Measurements from ENCODE around the gene ATRNL1.

Gene ATRNL1, protein sequence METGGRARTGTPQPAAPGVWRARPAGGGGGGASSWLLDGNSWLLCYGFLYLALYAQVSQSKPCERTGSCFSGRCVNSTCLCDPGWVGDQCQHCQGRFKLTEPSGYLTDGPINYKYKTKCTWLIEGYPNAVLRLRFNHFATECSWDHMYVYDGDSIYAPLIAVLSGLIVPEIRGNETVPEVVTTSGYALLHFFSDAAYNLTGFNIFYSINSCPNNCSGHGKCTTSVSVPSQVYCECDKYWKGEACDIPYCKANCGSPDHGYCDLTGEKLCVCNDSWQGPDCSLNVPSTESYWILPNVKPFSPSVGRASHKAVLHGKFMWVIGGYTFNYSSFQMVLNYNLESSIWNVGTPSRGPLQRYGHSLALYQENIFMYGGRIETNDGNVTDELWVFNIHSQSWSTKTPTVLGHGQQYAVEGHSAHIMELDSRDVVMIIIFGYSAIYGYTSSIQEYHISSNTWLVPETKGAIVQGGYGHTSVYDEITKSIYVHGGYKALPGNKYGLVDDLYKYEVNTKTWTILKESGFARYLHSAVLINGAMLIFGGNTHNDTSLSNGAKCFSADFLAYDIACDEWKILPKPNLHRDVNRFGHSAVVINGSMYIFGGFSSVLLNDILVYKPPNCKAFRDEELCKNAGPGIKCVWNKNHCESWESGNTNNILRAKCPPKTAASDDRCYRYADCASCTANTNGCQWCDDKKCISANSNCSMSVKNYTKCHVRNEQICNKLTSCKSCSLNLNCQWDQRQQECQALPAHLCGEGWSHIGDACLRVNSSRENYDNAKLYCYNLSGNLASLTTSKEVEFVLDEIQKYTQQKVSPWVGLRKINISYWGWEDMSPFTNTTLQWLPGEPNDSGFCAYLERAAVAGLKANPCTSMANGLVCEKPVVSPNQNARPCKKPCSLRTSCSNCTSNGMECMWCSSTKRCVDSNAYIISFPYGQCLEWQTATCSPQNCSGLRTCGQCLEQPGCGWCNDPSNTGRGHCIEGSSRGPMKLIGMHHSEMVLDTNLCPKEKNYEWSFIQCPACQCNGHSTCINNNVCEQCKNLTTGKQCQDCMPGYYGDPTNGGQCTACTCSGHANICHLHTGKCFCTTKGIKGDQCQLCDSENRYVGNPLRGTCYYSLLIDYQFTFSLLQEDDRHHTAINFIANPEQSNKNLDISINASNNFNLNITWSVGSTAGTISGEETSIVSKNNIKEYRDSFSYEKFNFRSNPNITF (N-terminal part only)

DNA sequence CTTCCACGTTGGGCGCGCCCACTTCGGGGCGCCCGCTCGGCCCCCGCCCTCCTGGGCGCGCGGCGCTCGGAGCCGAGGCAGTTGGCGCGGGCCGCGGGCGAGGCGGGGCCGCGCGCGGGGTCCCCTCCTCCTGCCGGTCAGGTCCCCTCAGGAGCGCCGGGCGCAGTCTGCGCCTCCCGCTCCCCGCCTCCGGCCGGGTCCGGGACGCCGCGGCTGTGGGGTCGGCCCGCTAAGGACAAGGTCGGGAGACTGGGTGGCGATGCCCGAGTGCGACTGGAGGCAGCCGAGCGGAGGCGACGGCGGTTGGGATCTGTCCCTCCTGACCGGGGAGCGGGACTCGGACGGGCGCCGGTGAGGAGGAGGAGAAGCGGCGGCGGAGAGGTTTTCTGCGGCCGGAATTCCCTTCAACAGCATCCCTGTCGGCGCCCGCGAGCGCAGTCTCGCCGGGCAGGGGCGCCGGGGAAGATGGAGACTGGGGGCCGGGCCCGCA lies at the start of gene ATRNL1:
Gene ATRNL1 (plus strand): TSS at position 80 of the 490 bp plus-strand sequence. CDS start 386 bp downstream, at position 466.
- peak; percentile 55 for DNase-seq (ENCODE audit: low read depth, low spot score)

- DNase-seq (ENCODE audit: low read depth, low spot score): no peak
Observed at GRCh38 chr10:115043719-115044118, 49.4 kb upstream of the ATRNL1 start.

DNA sequence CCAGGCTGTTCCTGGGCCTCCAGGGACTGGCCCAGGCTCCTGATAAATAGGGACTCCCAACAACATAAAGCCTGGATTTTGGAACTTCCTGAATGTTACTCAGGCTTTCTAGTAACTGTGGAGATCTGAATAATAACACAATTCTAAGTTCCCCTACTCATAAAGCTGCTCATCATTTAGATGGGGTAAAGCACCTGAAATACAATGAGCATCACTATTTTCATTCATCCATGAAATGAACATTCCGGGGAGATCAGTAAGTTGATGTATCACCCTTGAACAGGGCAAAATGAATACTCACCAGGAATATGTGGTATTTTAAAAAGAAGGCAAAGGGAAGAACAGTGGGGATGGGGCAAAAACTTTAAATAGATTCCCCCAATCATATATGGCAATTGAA lies 48.3 kb upstream of the ATRNL1 start:
- DNase-seq (ENCODE audit: low read depth, low spot score): no peak

- no peak for DNase-seq (ENCODE audit: low read depth, low spot score)
Observed at GRCh38 chr10:115045499-115045898, 47.7 kb upstream of the ATRNL1 start.

GRCh38 chr10:115046686-115047236 lies 46.4 kb upstream of the ATRNL1 start:
- DNase-seq (ENCODE audit: low read depth, low spot score): no peak

GRCh38 chr10:115047705-115048104 lies 45.5 kb upstream of the ATRNL1 start:
- no peak for DNase-seq (ENCODE audit: low read depth, low spot score)

DNA sequence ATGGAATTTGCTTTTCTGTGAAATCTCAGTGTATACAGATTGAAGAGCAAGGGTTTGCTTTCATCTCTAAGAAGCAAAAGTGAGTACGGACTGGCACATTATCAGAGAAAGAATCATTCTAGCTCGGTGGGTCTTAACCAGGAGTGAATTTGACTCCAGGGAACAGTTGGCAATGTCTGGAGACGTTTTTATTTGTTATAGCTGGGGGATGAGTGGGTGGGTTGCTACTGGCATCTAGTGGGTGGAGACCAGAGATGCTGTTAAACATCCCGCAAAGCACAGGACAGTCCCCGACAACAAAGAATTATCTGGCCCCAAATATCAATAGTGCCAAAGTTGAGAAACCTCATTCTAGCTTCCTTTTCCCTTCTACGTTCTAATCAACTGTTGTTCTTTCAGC lies 43.8 kb upstream of the ATRNL1 start:
- DNase-seq (ENCODE audit: low read depth, low spot score): no peak

- DNase-seq (ENCODE audit: low read depth, low spot score): no peak
Observed at GRCh38 chr10:115049960-115050359, 43.2 kb upstream of the ATRNL1 start.

DNA sequence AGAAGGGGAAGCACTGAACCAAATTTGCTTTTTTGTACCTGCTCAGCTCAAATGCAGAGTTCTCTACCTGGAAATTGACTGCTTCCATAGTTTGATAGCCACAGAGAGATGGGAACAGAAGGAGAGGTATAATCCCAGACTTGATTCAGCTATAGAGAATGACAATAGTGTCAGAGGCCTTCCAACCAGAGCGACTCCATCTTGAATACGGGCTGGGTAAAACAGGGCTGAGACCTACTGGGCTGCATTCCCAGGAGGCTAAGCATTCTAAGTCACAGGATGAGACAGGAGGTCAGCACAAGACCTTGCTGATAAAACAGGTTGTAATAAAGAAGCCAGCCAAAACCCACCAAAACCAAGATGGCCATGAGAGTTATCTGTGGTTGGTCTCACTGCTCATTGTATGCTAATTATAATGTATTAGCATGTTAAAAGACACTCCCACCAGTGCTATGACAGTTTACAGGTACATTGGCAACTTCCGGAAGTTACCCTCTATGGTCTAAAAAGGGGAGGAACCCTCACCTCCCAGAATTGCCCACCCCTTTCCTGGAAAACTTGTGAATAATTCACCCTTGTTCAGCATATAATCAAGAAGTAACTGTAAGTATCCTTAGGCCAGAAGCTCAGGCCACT lies 42.7 kb upstream of the ATRNL1 start:
- peak; percentile 10 for DNase-seq (ENCODE audit: low read depth, low spot score)

DNA sequence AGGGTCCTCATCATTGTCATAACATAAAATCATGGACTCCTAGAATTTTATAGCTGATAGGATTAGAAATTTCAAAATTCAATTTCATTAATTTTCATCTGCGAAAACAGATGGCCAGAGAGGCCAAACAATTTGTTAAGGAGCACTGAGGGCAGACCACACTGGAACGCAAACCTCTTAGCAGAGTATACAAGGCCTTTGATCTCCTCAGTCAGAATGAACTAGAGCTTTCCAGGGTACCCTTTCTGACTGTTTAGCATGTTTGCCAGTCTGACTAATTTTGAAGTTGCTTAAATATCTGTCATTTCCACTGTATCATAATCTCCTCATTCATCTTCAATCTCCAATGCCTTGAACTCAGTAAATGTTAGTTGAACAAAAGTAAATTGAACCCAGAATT lies 41.9 kb upstream of the ATRNL1 start:
- DNase-seq (ENCODE audit: low read depth, low spot score): no peak

GRCh38 chr10:115052226-115052625 lies 40.9 kb upstream of the ATRNL1 start:
- DNase-seq (ENCODE audit: low read depth, low spot score): no peak

DNA sequence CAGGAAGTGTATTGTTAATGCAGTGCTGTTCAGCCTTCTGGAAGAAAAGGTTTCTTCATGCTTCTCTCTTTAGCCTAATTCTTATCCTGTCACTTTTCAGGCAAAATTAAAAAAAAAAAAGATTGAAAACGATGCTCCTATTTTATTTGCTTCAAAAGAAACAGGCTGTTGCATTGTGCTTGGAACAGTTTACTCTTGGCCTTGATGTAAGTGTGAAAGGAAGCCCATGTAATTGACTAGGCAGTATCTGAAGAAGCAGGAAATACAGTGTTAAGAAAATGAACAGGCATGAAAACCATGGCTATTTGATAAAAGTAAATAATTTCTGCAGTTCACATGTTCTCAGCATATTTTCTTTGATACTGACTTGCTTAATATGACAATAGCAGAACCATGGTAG lies 40.4 kb upstream of the ATRNL1 start:
- no peak for DNase-seq (ENCODE audit: low read depth, low spot score)

- DNase-seq (ENCODE audit: low read depth, low spot score): peak; percentile 50
Observed at GRCh38 chr10:115056186-115056585, 37.0 kb upstream of the ATRNL1 start.

DNA sequence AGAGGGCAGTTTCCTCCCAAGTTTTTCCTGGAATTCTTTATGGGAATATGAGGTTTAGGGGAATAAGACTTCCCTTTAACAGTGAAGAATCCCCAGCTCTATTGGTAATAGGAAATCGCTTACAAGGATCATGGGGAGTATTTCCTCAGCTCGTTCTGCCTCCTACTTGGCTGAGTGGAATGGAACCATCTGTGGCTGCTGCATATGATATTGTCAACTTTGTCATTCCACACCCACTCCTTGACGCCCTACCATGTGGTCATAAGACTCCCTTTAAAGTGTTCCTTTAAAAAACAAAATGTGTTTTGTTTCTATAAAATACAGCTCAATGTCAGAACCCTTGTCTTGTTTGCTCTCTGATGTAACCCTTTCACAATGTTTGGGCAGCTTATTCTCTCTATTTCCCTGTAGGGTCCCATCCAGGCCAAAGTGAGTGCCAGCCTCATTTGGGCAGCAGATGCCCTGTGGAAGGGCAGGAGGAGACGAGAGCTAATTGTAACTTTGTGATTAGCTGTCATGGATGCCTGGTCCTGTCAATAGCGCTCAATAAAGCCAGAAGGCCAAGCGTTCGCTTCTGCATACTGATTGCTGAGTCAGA lies 33.8 kb upstream of the ATRNL1 start:
- no peak for DNase-seq (ENCODE audit: low read depth, low spot score)

- DNase-seq (ENCODE audit: low read depth, low spot score): no peak
Observed at GRCh38 chr10:115063701-115064658, 29.2 kb upstream of the ATRNL1 start.

DNA sequence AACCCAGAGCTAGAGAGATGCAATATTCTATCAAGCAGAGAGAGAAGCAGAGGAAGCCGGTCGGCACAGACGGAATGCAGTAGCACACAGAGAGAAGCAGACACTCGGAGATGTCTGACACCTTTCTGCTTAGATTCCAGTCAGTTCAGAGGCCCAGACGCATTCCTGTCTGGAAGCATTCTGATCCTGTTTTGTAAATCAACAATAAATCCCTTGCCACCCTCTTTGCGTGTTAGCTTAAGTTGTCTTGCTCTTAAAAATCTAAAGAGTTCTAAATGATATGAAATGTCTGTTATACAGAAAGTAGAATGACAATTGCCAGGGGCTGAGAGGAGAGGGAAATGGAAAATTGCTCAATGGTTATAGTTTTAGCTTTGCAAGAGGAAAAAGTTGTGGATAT lies 27.4 kb upstream of the ATRNL1 start:
- DNase-seq (ENCODE audit: low read depth, low spot score): peak; percentile 32

- DNase-seq (ENCODE audit: low read depth, low spot score): no peak
Observed at GRCh38 chr10:115066528-115066927, 26.6 kb upstream of the ATRNL1 start.

GRCh38 chr10:115073796-115074195 lies 19.4 kb upstream of the ATRNL1 start:
- DNase-seq (ENCODE audit: low read depth, low spot score): no peak

DNA sequence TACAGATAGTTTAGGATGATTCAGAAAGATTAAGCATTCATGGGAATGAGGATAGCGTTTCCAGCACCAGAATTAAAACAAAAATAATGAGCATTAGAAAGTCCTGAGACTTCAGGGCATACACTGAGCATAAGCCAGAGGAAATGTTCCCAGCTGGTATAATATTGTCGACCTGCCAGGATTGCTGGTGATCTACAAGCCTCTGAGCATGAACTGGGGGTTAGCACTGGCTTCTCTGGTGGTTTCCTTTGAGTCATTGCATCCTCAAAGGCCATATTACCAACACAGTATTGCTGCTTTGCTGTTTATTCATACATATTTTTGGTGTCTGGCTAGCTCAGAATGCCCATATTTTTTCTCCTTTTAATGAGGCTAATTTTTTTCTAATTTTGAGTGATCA lies 10.7 kb upstream of the ATRNL1 start:
- DNase-seq (ENCODE audit: low read depth, low spot score): no peak

Data from ELF-1 (cell line).